GM18511 (cell line): ENCODE results near the gene CAPN10.

Source experiments
- ATAC-seq: cut with Tn5 transposase; IDR thresholded peaks from one replicate; pipeline ENCODE4 v1.9.1; 2021; ENCODE audit warnings: mild to moderate bottlenecking, moderate library complexity; ENCODE audit not compliant: unreplicated experiment

CAPN10 gene

DNA sequence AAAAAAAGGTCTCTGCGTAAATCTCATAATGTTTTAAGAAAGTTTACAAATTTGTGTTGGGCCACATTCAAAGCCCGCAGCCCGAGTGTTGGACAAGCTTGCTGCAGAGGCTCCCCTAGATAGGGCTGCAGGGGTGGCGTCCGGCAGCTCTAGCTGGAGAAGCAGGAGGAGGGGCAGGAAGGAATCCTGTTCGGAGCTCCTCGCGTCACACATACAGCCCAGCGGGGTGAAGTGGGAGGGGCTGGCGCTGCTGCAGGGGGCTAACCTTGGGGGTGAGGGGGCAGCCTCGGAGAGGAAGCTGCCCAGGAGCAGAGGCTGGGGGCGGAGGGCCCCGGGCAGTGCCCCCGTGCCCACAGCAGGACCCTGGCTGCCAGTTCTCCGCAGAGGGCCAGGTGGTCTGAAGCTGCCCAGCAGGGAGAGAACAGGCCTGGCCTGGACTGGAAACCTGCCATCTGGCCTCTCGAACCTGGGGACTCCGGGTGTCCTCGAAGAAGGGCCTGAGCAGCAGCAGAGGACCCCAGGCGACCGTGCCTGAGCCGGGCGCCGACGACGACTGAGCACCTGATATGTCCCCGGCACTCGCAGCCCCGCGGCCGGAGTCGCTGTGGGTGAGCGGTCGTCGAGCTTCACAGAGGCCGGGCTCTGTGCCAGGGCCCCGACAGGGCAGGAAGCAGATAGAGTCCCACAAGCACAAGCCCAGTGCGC, 36.1 kb downstream of the CAPN10 start:
- ATAC-seq, result no peak

- ATAC-seq, result no peak
Observed at GRCh38 chr2:240623531-240624010, 37.0 kb downstream of the CAPN10 start.

DNA sequence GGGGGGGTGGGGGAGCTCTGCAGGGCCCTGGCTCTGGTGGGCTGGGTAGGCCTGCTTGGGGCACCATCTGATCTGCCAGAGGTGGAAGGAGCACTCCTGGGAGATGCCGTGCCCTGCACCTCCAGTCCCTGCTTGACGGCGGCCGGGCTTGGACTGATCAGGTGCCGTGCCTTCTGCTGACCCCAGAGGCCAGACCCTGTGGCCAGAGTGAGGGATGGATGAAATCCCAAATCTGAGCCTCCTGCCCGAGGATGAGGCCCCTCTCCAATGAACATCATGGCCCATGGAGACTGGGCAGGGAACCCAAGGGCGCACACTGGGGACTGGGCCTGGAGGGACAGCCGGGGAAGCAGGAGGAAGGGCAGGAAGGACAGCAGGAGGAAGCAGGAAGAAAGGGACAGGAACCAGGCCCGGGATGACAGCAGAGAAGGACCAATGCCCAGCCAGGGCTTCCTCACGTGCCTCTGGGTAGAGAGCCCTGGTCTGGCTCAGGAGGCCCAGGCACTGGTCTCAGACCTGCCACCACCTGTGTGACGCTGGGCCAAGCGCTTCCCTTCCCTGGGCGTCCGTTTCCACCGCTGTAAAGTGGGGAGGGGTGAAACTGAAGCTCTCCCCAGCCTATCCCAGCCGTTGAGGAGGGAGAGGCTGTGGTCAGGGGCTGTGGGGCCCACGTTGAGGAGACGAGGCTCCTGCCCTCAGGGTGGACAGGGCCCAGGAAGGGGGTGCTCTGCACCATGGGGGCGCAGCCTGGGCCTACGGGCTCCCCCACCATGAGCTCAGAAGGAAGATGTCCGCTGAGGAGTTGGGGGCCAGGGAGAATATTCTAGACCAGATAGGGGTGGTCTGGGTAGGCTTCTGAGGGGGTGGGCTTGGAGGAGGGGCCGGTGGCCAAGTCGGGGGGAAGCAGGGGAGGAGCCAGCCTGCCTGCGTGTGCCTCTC, 37.7 kb downstream of the CAPN10 start:
- no peak for ATAC-seq

- peak; percentile 37 for ATAC-seq
Observed at GRCh38 chr2:240624950-240625621, 38.6 kb downstream of the CAPN10 start, which contains the start of gene GPR35. GPR35 (plus strand) TSS chr2:240625480; CDS start chr2:240629953, 4,473 bp downstream.

GRCh38 chr2:240626531-240627300, 40.2 kb downstream of the CAPN10 start:
- no peak for ATAC-seq

GRCh38 chr2:240627736-240628506, 41.4 kb downstream of the CAPN10 start:
- no peak for ATAC-seq

GRCh38 chr2:240628507-240628807, 41.9 kb downstream of the CAPN10 start:
- no peak for ATAC-seq

- ATAC-seq, result no peak
Observed at GRCh38 chr2:240628808-240629618, 42.5 kb downstream of the CAPN10 start.

DNA sequence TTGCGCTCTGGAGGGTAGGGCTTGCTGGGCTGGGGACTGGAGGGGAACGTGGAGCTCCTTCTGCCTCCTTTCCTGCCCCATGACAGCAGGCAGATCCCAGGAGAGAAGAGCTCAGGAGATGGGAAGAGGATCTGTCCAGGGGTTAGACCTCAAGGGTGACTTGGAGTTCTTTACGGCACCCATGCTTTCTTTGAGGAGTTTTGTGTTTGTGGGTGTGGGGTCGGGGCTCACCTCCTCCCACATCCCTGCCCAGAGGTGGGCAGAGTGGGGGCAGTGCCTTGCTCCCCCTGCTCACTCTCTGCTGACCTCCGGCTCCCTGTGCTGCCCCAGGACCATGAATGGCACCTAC, 43.1 kb downstream of the CAPN10 start:
- no peak for ATAC-seq

GRCh38 chr2:240629968-240630770, 43.6 kb downstream of the CAPN10 start:
- ATAC-seq, result no peak

GRCh38 chr2:240630771-240631547, 44.4 kb downstream of the CAPN10 start:
- no peak for ATAC-seq

DNA sequence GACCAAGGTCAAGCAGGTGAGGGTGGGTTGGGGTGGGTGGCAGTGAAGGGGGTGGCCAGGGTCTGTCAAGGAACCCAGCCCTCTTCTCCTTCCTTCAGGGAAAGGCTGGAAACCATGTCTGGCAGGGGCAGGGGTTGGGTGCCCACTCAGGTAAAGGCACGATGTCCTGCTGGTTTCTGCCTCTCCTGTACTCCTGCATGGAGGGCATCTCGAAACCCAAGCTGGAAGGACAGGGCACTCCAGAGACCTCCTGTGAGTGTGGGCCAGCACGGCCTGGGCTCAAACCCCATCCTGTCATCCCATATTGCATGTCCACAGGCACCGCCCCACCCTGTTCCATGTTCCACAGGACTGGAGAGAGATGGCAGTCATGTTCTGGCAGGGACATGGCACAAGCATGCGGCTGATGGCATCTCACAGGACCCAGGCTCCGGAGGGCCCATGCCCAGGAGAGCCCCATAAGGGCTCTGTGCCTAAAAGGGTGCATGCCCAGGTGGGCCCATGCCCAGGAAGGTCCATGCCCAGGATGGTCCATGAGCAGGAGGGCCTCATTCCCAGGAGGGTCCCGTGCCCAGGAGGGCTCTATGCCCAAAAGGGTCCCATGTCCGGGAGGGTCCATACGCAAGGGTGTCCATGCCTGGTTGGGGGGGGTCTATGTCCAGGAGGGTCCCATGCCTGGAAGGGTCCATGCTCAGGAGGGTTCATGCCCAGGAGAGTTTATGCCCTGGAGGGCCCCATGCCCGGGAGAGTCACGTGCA, 45.2 kb downstream of the CAPN10 start:
- ATAC-seq, result no peak

GRCh38 chr2:240632306-240632721, 45.8 kb downstream of the CAPN10 start:
- ATAC-seq, result no peak

GRCh38 chr2:240635121-240635997, 48.8 kb downstream of the CAPN10 start:
- ATAC-seq, result no peak

GRCh38 chr2:240635998-240636547, 49.5 kb downstream of the CAPN10 start:
- no peak for ATAC-seq
